Measurements from ENCODE around the gene PHF13. TPM values are rescaled to one million over a fixed set of nuclear protein-coding genes. Genes with fewer than 3 reads are reported as not detected.

Gene PHF13
- total RNA-seq, 6 experiments from 2014 or later = 2.7 to 6.2 (median 4.5) TPM

- no peaks in the 10 kb centered on the region for H3K27me3 ChIP-seq
- intact Hi-C loops (cut with DNase I) = no loop called here
- H3K4me1 ChIP-seq = peaks cover 0 to 45% (median 18%) of the 10 kb centered on the region in 4 donors
- TF ChIP-seq CTCF (IDR thresholded peaks at IDR 0.05) (no peak), POLR2A (IDR thresholded peaks at IDR 0.05) (no peak)
- no peaks in the 10 kb centered on the region for H3K9me3 ChIP-seq
- WGBS (ENCODE audit: insufficient coverage, low coverage, low lambda C conversion rate, missing lambda C conversion rate) = 47% methylated on average over 14 of the region's 14 CpGs
- DNase-seq (peak in 1 of 3 donors; percentile 76), ATAC-seq (peak in 2 of 4 donors; percentile 15 to 33)
- H3K4me3 ChIP-seq = no peak overlapping the region
- H3K27ac ChIP-seq = peak overlapping the region in 2 of 3 donors; percentile 62 to 87
- H3K36me3 ChIP-seq = peaks cover 0 to 9% (median 3%) of the 10 kb centered on the region in 4 donors
Measured at GRCh38 chr1:6623269-6623965, 9.9 kb downstream of the PHF13 start.

- intact Hi-C loops (cut with DNase I) = no loop called here
- peak; percentile 91 to 94 (median 93) for DNase-seq
- WGBS (ENCODE audit: insufficient coverage, low coverage, low lambda C conversion rate, missing lambda C conversion rate) = 2% methylated on average over 13 of the region's 73 CpGs
- H3K27ac ChIP-seq = peak within 1 kb of the TSS; percentile 62 to 87 (median 73)
- peaks cover 0 to 22% (median 5%) of the 10 kb centered on the region in 4 donors for H3K36me3 ChIP-seq
- H3K4me3 ChIP-seq = peak within 1 kb of the TSS; percentile 70 to 88 (median 73)
- no peaks in the 10 kb centered on the region for H3K9me3 ChIP-seq
- ATAC-seq = peak; percentile 85 to 89 (median 88)
- H3K27me3 ChIP-seq = no peaks in the 10 kb centered on the region
- no peak for TF ChIP-seq CTCF (IDR thresholded peaks at IDR 0.05)
- TF ChIP-seq POLR2A (IDR thresholded peaks at IDR 0.05) = peak; percentile 30
- H3K4me1 ChIP-seq = peaks cover 0 to 45% (median 18%) of the 10 kb centered on the region in 4 donors
Measured at GRCh38 chr1:6624710-6625583, 11.4 kb downstream of the PHF13 start, which contains the start of gene THAP3. Gene THAP3, plus strand, starts transcription at chr1:6624868. Its CDS starts 351 bp downstream, at chr1:6625219.

- intact Hi-C loops (cut with DNase I) = no loop called here
- WGBS (ENCODE audit: insufficient coverage, low coverage, low lambda C conversion rate, missing lambda C conversion rate) = 7% methylated on average over 16 of the region's 32 CpGs
- H3K27me3 ChIP-seq = no peaks in the 10 kb centered on the region
- H3K36me3 ChIP-seq = peaks cover 0 to 29% (median 2%) of the 10 kb centered on the region in 4 donors
- peaks cover 0 to 45% (median 18%) of the 10 kb centered on the region in 4 donors for H3K4me1 ChIP-seq
- ATAC-seq = peak in 2 of 4 donors; percentile 18
- H3K4me3 ChIP-seq = peak overlapping the region; percentile 70 to 88 (median 73)
- H3K27ac ChIP-seq = peak overlapping the region; percentile 62 to 87 (median 73)
- TF ChIP-seq POLR2A (IDR thresholded peaks at IDR 0.05) (no peak), CTCF (IDR thresholded peaks at IDR 0.05) (no peak)
- H3K9me3 ChIP-seq = no peaks in the 10 kb centered on the region
- no peak for DNase-seq
Measured at GRCh38 chr1:6625584-6626149, 12.1 kb downstream of the PHF13 start.

GRCh38 chr1:6627031-6627430 lies 13.5 kb downstream of the PHF13 start:
- WGBS (ENCODE audit: insufficient coverage, low coverage, low lambda C conversion rate, missing lambda C conversion rate) = 100% methylated on average over 2 of the region's 9 CpGs
- H3K36me3 ChIP-seq = peaks cover 0 to 41% (median 2%) of the 10 kb centered on the region in 4 donors
- TF ChIP-seq CTCF (IDR thresholded peaks at IDR 0.05) (no peak), POLR2A (IDR thresholded peaks at IDR 0.05) (no peak)

More at GRCh38 chr1:6627031-6627430, 13.5 kb downstream of the PHF13 start:
- ATAC-seq (no peak), DNase-seq (no peak)
- no peak overlapping the region for H3K27ac ChIP-seq
- H3K4me1 ChIP-seq = peaks cover 0 to 33% (median 16%) of the 10 kb centered on the region in 4 donors
- no peaks in the 10 kb centered on the region for H3K27me3 ChIP-seq
- intact Hi-C loops (cut with DNase I) = no loop called here
- no peaks in the 10 kb centered on the region for H3K9me3 ChIP-seq
- no peak overlapping the region for H3K4me3 ChIP-seq
